Ascending aorta (tissue), 2 donors: ENCODE measurements around the gene ABCC1. TPM values are rescaled to one million over a fixed set of nuclear protein-coding genes. Genes with fewer than 3 reads are reported as not detected.

Experiments
- DNase-seq, 2 donors: peaks; one replicate each; pipeline ENCODE4 v3.0.0-alpha.2; 2019; ENCODE audit warnings: low spot score in 2 of 2
- H3K27ac ChIP-seq, 2 donors: fragments of 200-600 bp; sonication (generic); one replicate each; pipeline ENCODE4 v1.5.1; 2016 to 2017; ENCODE audit warnings: mild to moderate bottlenecking in 1 of 2
- H3K27me3 ChIP-seq: fragments of 200-600 bp; sonication (generic); one replicate; pipeline ENCODE4 v1.5.1; 2017
- H3K36me3 ChIP-seq, 2 donors: fragments of 200-600 bp; sonication (generic); one replicate each; pipeline ENCODE4 v1.5.1; 2016
- H3K4me1 ChIP-seq, 2 donors: fragments of 200-600 bp; sonication (generic); one replicate each; pipeline ENCODE4 v1.5.1; 2016 to 2017; ENCODE audit warnings: mild to moderate bottlenecking in 1 of 2
- H3K4me3 ChIP-seq, 2 donors: fragments of 200-600 bp; sonication (generic); one replicate each; pipeline ENCODE4 v1.5.1; 2016 to 2017; ENCODE audit warnings: mild to moderate bottlenecking in 1 of 2
- H3K9me3 ChIP-seq, 2 donors: fragments of 200-600 bp; sonication (generic); one replicate each; pipeline ENCODE4 v1.5.1; 2016
- intact Hi-C: fragments of 100-400 bp; cut with DNase I; formaldehyde crosslinking; loops from one replicate; pipeline ENCODE4 v1.15.1; 2023
- total RNA-seq: library from RNA; depleted of rRNA; stranded (reverse); fragments of >200 nt; gene quantifications from one replicate; pipeline ENCODE4 v1.1.0, GENCODE V29; 2016
- TF ChIP-seq, protein P1 (sequence below), 3 experiments: fragments of 200-600 bp in 2 of 3; fragments of 450-650 bp in 1 of 3; sonication (generic) in 2 of 3; IDR thresholded peaks; one replicate each; pipeline ENCODE4 v1.5.1; 2016 to 2019; ENCODE audit warnings: antibody characterized with exemption in 3 of 3, mild to moderate bottlenecking in 1 of 3, moderate library complexity in 1 of 3

Gene ABCC1
- total RNA-seq, 1 donor from 2014 or later: 144 TPM

DNA sequence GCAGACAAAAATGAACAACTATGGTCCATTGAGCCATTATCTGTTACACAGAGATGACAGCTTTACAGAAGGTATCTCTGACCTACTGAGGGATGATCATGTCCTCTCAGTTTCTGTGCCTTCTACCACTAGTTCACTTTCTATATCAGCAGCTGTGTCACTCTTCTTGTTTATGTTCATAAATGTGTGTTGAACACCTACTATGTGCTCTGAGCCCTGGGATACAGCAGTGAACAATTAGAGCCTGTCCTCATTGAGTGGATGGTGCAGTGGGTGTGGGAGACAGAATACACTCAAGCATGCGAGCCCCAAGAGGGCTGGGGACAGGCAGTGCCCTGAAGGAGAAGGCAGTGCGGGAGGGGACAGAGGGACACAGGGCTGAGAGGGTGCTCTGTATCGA, 181.8 kb downstream of the ABCC1 start:
- H3K4me3 ChIP-seq: no peak overlapping the region
- no peaks in the 10 kb centered on the region for H3K9me3 ChIP-seq
- intact Hi-C loops: loop anchor here (5.0 kb wide), 1 partner anchor 194 kb away; no protein-coding TSS in a partner anchor
- TF ChIP-seq, protein P1, sequence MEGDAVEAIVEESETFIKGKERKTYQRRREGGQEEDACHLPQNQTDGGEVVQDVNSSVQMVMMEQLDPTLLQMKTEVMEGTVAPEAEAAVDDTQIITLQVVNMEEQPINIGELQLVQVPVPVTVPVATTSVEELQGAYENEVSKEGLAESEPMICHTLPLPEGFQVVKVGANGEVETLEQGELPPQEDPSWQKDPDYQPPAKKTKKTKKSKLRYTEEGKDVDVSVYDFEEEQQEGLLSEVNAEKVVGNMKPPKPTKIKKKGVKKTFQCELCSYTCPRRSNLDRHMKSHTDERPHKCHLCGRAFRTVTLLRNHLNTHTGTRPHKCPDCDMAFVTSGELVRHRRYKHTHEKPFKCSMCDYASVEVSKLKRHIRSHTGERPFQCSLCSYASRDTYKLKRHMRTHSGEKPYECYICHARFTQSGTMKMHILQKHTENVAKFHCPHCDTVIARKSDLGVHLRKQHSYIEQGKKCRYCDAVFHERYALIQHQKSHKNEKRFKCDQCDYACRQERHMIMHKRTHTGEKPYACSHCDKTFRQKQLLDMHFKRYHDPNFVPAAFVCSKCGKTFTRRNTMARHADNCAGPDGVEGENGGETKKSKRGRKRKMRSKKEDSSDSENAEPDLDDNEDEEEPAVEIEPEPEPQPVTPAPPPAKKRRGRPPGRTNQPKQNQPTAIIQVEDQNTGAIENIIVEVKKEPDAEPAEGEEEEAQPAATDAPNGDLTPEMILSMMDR (IDR thresholded peaks at IDR 0.05): no peak
- peaks cover 59 to 72% of the 10 kb centered on the region in 2 donors for H3K36me3 ChIP-seq
- no peaks in the 10 kb centered on the region for H3K4me1 ChIP-seq
- H3K27ac ChIP-seq: no peak overlapping the region
- H3K27me3 ChIP-seq: no peaks in the 10 kb centered on the region
- no peak for DNase-seq

DNA sequence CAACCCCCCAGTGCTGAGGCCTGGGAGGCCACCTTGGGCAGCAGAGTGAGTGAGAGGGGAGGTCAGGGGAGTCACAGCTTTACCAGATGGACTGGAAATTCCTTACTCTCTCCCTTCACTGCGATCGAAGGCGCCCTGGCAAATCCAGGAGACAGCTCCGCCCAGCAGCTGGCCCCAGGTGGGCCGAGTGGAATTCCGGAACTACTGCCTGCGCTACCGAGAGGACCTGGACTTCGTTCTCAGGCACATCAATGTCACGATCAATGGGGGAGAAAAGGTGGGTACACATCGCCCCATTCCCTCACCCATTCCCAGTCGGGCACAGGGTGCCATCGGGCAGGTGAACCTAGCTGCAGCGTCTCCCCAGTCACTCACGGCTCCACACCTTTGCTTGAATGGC, 182.2 kb downstream of the ABCC1 start:
- H3K27me3 ChIP-seq: no peaks in the 10 kb centered on the region
- TF ChIP-seq, protein P1 (IDR thresholded peaks at IDR 0.05): no peak
- H3K36me3 ChIP-seq: peaks cover 64 to 74% of the 10 kb centered on the region in 2 donors
- H3K27ac ChIP-seq: no peak overlapping the region
- intact Hi-C loops: loop anchor here (5.0 kb wide), 1 partner anchor 194 kb away; no protein-coding TSS in a partner anchor
- no peaks in the 10 kb centered on the region for H3K9me3 ChIP-seq
- no peak overlapping the region for H3K4me3 ChIP-seq
- no peak for DNase-seq
- no peaks in the 10 kb centered on the region for H3K4me1 ChIP-seq

DNA sequence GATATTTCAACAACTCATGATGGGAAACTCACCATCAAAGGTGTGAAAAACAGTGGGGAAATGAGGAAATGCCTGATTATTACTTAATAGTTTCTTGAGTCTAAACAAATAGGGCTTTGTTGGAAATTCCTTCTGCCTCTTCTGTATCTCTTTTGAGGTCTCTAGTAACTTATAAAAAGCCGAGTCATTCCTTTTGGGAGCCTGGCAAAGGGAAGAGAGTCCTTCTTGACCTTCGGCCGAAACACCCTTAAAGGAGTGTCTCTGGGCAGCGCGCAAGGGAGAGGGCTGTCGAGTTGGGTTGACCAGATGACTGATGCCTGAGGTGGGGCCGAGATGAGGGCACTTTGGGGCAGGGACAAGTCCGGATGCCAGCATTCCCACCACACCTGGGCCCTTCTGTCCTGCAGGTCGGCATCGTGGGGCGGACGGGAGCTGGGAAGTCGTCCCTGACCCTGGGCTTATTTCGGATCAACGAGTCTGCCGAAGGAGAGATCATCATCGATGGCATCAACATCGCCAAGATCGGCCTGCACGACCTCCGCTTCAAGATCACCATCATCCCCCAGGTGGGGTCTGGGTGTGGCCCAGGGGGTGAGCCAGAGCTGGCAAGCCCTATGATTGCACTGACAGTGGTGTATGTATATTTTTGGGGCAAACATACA, 184.7 kb downstream of the ABCC1 start:
- intact Hi-C loops: loop anchor here (5.0 kb wide), 1 partner anchor 197 kb away; no protein-coding TSS in a partner anchor
- Histone ChIP-seq H3K9me3 (no peaks in the 10 kb centered on the region), H3K27me3 (no peaks in the 10 kb centered on the region), H3K27ac (no peak overlapping the region), H3K36me3 (peaks cover 76 to 90% of the 10 kb centered on the region in 2 donors), H3K4me1 (no peaks in the 10 kb centered on the region), H3K4me3 (no peak overlapping the region)
- TF ChIP-seq, protein P1 (IDR thresholded peaks at IDR 0.05): no peak
- no peak for DNase-seq

DNA sequence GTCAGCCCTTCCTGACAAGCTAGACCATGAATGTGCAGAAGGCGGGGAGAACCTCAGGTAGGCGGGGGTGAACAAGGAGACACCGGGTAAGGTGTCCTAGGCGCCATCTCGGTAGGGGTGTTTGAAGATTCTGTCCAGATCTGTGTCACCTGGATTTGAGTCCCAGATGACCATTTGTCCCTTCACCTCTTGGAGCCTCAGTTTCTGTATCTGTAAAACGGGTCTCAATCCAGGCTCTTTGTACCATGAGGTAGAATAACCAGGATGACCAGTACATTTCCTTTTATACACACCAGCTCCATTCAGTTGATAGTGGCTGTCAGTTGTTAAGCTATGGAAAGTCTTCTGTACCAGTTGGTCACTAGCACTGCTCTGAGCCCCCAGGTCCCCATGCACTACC, 187.2 kb downstream of the ABCC1 start:
- DNase-seq: no peak
- H3K36me3 ChIP-seq: peaks cover 89 to 97% of the 10 kb centered on the region in 2 donors
- intact Hi-C loops: no loop called here
- TF ChIP-seq, protein P1 (IDR thresholded peaks at IDR 0.05): no peak
- no peaks in the 10 kb centered on the region for H3K9me3 ChIP-seq
- H3K27me3 ChIP-seq: no peaks in the 10 kb centered on the region
- H3K4me1 ChIP-seq: no peaks in the 10 kb centered on the region
- no peak overlapping the region for H3K4me3 ChIP-seq
- H3K27ac ChIP-seq: no peak overlapping the region

DNA sequence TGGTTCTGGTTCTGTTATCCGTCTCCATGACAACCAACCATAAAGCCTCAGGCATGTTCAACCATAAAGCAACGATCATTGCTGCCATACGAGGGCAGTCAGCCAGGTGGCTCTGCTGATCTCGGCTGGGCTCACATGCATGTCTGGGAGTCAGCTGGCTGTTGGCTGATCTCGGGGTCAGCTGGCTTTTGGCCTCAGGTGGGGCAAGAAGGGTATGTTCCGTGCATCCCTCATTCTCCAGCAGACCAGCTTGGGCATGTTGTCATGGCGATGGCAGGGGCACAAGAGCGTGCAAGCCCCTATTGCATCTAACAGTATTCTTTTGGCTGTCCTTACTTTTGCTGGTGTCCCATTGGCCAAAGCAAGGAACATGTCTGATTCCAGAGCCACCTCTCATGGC, 187.7 kb downstream of the ABCC1 start:
- H3K9me3 ChIP-seq: no peaks in the 10 kb centered on the region
- intact Hi-C loops: no loop called here
- TF ChIP-seq, protein P1 (IDR thresholded peaks at IDR 0.05): no peak
- no peaks in the 10 kb centered on the region for H3K4me1 ChIP-seq
- H3K27ac ChIP-seq: no peak overlapping the region
- H3K4me3 ChIP-seq: no peak overlapping the region
- peaks cover 89 to 97% of the 10 kb centered on the region in 2 donors for H3K36me3 ChIP-seq
- no peaks in the 10 kb centered on the region for H3K27me3 ChIP-seq
- DNase-seq: no peak
